ENCODE data around the gene PPP2R1A.

GRCh38 chr19:52224211-52224610 is 34.4 kb downstream of the PPP2R1A start:
- no peak for TF ChIP-seq POLR2A (IDR thresholded peaks at IDR 0.05; ENCODE audit: borderline replicate concordance, extremely low read depth, insufficient read depth, insufficient read length)
- TF ChIP-seq CTCF (IDR thresholded peaks at IDR 0.05 in 2 of 3, conservative IDR thresholded peaks at IDR 0.05 in 1 of 3; ENCODE audit: borderline replicate concordance in 1 of 3, insufficient read depth in 1 of 3, low read depth in 2 of 3, low read length in 2 of 3) = no peak
- no peak for TF ChIP-seq POLR2AphosphoS5 (IDR thresholded peaks at IDR 0.05; ENCODE audit: low read depth, low read length)
- TF ChIP-seq RAD21 (IDR thresholded peaks at IDR 0.05; ENCODE audit: low read depth) = no peak
- no peak for TF ChIP-seq CEBPB (IDR thresholded peaks at IDR 0.05; ENCODE audit: low read depth)
- TF ChIP-seq JUND (IDR thresholded peaks at IDR 0.05) = no peak
- TF ChIP-seq EZH2 (IDR thresholded peaks at IDR 0.05) = no peak
- no peak for TF ChIP-seq ZFX (IDR thresholded peaks at IDR 0.05)
- TF ChIP-seq SIN3A (IDR thresholded peaks at IDR 0.05; ENCODE audit: low read depth) = no peak
- TF ChIP-seq FOSL1 (IDR thresholded peaks at IDR 0.05; ENCODE audit: low read depth) = no peak
- TF ChIP-seq ZNF274 (IDR thresholded peaks at IDR 0.05; ENCODE audit: low read depth, low read length) = no peak
